HTR-8/SVneo (cell line): ENCODE data around the gene CYTIP.

ENCODE experiments used
- DNase-seq: peaks from one replicate; pipeline ENCODE4 v3.0.0; 2011; ENCODE audit warnings: low spot score, mixed read lengths; ENCODE audit not compliant: insufficient read length
- FAIRE-seq: peaks from 2 replicates; lab custom pipeline; 2011; peaks lifted over from hg19 to GRCh38; lab: Jason Lieb, UNC

Gene CYTIP

DNA sequence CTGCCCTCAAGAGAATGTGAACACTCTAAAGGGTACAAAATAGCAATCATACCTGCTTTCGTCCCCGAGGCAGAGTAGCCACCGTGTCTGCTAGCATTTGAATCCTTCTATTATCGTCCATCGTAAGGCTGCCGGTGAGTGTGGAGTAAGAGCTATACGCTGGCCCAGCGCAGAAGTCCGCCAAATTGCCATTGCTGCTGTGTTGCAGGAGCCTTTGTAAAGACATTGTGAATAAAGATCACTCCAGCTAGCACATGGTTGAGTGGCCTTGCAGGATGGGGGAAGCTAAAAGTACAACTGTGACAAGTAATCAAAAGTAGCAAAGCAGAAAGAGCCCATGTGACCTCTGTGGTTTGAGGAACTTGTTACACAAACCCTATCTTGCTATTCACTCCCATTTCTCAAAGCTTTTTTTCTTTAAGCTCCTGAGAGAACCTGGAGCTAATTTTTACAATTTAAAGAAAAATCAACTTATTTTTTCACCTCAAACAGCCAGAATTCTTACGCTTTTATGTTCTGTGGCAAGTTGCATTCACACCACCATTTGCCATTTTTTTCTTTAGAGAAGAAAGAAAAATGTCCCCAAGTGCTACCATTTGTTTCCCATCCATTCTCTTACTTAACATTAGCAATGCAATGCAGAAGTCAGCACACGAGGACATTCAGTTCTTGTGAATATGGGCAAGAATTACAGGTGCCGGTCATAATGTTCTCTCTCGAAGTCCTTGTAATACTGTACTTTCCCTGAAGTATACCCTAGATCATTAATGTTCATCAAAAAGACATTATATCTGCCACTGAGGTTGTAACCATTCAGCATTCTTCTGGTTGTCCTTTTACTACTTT, at the start of gene CYTIP:
Gene CYTIP, minus strand, starts transcription at position 295 of the 846 bp plus-strand sequence. Its CDS starts 69 bp downstream, at position 226.
- DNase-seq (no peak), FAIRE-seq (no peak)

DNA sequence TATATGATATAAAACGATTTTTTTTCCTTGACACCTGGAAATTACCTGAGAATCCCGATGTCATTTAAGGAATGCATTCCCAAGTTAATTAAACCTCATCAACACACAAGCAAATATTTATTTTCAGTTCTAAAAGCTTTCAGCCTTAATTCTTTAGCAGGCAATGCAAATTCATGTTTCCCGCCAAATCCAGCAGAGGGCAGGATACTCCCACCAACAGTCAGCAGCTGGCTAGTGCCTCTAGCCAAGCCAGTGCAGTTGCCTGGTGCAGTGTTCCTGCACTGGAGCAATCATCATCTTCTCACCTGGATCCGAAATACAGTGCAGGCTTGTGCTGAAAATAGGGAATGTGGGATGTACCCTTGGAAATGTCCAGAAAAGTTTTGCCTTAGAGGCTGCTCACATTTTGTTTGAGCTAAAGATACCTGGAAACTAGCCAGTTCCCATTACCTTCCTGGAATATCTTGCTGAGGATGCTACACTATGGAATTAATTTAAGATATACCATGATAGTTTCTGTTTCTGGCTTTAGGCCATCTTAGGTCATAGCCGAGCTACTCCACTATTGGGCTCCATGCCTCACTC, 48.4 kb upstream of the CYTIP start:
- FAIRE-seq (peak; percentile 28), DNase-seq (peak; percentile 52)

- DNase-seq (no peak), FAIRE-seq (no peak)
Measured at GRCh38 chr2:157489983-157490382, 46.1 kb upstream of the CYTIP start.

DNA sequence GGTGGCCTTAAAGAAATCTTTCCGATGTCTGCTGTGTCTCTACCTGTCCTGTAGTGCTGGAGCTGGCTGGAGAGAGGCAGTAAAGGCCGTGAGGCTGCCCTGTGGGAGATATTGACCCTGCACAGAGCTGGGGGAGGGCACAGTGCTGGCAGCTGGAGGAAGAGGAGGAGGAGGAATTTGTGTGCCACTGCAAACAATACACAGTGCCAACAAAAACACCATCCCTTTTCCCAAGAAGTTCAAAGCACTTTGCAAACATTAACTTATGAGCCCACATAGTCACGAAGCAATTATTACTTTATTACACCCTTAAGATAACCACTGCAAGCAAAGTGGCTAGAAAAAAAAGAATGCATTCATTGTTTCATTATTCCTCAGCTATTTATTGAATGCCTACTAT, 45.0 kb upstream of the CYTIP start:
- FAIRE-seq (no peak), DNase-seq (no peak)

- FAIRE-seq (no peak), DNase-seq (no peak)
Measured at GRCh38 chr2:157487747-157488146, 43.9 kb upstream of the CYTIP start.

GRCh38 chr2:157487271-157487610, 43.4 kb upstream of the CYTIP start:
- DNase-seq, result no peak
- FAIRE-seq, result no peak

- no peak for DNase-seq
- no peak for FAIRE-seq
Measured at GRCh38 chr2:157486596-157487270, 42.8 kb upstream of the CYTIP start.

DNA sequence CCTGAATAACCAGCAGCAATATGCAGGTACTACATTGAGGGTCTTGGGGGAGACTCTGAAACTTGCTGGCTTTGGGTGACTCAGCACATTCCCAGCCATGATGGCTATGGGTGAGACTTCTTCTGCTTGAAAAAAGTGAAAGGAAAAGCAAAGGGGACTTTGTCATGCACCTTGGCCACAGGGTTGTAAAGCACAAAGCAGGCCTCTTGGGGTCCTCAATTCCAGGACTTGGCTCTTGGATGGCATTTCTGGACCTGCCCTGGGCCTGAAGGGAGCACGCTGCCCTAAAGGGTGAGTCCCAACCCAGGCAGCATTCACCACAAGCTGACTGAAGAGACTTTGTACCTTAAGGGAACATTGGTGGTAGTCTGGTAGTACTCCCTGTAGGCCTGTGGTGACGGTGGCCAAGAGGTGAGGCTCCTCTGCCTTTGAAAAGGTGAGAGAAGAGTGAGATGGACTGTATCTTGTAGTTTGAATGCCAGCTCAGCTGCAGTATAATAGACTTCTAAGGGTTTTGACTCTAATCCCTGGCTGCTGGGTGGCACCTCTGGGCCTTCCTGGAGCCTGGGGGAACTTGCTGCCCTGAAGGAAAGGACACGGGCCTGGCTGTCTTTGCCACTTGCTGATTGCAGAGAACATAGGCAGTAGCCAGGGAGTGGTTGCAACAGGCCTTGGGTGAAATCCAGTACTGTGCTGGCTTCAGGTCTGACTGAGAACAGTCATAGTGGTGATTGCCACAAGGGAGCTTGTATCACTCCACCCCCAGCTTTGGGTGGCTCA, 36.5 kb upstream of the CYTIP start:
- FAIRE-seq, result no peak
- DNase-seq, result no peak

DNA sequence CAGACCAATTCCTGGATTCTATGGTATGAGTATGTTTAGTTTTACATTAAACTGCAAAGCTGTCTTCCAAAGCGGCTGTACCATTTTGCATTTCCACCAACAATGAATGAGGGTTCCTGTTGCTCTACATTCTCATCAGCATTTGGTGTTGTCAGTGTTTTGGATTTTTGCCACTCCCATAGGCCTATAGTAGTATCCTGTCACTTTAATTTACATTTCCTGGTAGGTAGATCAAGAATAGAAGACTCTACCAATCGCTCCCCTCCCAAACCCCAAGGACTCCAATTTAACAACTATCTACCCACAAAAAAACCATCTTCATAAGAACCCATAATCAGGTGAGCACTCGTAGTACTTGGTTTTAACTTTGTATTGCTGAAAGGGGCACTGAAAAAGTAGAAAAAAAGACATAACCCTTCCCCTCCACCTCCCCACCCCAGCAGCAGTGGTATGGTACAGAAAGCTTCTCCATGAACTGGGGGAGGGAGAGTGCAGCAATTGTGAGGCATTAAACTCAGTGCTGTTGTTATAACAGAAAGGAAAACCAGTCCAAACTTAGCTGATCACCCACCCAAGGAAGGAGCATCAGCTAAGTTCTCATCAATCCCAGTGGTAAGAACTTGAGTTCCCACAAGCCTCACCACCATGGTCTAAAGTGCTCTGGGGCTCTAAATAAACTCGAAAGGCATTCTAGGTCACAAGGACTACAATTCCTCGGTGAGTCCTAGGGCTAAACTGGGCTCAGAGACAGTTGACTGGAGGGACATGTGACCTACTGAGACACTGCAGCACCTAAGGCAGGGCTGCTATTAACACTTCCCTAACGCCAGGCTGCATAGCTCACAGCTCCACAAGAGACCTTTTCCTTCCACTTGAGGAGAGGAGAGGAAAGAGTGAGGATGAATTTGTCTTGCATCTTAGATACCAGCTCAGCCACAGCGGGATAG, 35.5 kb upstream of the CYTIP start:
- FAIRE-seq, result no peak

GRCh38 chr2:157477919-157478318, 34.0 kb upstream of the CYTIP start:
- FAIRE-seq (no peak), DNase-seq (no peak)

More for the DNA sequence above, 35.5 kb upstream of the CYTIP start:
- no peak for DNase-seq

- DNase-seq (no peak), FAIRE-seq (no peak)
Measured at GRCh38 chr2:157476953-157477709, 33.2 kb upstream of the CYTIP start.

DNA sequence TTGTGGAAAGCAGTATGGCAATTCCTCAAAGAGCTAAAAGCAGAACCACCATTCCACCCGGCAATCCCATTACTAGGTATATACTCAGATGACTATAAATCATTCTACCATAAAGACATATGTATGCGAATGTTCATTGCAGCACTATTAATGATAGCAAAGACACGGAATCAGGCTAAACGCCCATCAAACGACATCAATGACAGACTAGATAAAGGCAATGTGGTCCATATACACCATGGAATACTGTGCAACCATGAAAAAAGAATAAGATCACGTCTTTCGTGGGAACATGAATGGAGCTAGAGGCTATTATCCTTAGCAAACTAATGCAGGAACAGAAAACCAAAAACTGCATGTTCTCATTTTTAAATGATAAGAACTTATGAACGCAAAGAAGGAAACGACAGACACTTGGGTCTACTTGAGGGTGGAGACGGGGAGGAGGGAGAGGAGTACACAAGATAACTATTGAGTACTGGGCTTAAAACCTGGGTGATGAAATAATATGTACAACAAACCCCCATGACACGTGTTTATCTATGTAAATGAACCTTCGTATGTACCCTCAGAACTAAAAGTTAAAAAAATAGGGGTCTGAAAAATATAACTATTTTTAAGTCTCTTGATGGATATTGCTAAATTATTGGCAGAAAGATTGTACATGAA, 32.0 kb upstream of the CYTIP start:
- no peak for FAIRE-seq
- no peak for DNase-seq

GRCh38 chr2:157473581-157473980, 29.7 kb upstream of the CYTIP start:
- FAIRE-seq, result no peak
- no peak for DNase-seq

DNA sequence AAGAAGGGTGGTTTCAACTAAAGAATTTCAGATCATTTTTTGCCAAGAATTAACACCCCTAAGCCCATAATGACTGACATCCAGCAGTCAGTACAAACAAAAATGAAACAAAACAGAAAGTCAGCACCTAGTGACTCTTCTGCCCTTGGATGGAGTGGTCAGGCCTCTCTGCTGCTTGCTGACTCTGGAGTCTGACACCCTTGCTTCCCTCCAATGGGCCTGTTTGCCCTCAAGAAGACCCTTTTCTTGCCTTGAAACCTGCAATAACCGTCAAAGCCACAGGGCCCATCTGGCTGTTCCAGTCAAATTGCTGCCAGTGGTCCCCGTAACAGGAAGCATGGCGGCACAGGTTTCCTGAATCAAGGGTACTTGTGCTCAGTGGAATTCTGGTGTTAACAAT, 27.2 kb upstream of the CYTIP start:
- no peak for FAIRE-seq
- DNase-seq, result no peak

- FAIRE-seq (no peak), DNase-seq (no peak)
Measured at GRCh38 chr2:157470321-157470720, 26.4 kb upstream of the CYTIP start.

DNA sequence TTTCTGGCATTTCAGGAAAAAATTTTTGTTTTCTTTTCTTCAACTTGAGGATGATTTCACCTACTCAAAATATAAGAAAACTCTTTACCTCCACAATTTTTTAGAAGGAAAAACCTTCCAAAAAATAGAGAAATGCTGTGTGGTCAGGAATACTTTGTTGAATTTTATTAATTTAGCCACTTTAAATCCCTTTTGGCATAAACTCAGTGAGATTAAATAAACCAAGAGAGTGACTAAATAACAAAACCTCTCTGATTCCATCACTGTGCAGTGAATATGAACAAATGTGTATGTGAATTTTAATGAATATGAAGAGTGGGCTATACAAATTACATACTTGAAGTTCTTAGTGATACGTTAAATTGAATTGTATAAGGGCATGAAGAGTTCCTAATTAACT, 25.8 kb upstream of the CYTIP start:
- no peak for DNase-seq
- no peak for FAIRE-seq

DNA sequence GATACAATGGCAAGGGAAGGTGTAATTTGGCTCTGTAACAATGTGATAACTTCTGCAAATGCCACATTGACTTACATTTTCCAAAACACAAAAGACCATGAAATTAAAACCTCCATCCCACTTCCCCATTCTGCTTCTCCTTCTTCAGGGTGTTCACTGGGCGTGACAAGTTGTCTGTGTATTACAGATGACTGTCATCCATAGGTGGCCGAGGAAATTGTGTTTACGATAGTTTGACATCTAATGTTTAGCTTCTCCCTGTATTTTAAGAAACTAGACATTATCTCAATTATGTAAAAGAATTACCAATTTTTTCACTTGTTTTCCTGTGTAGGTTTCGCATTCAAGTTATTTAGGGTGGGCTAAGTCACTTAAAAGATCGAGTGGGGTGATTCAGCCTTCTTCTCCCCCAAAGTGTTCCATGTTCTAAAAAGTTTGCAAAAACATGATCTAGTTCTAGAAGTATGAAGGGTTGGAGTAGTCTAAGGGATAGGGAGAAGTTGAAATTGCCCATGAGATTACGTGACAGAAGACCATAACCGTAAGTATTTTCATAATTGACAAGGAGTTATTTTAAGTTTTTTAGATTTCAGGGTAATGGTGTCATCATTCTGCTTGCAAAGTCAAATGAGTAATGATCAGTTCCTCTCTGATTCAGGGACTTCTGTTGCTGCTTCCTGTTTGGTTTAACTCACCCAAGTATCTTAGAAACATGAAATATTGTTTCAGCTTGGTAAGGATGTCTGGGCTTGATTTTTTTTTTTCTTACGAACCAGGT, 25.2 kb upstream of the CYTIP start:
- FAIRE-seq, result no peak
- peak; percentile 30 for DNase-seq

GRCh38 chr2:157466764-157467163, 22.9 kb upstream of the CYTIP start:
- DNase-seq (no peak), FAIRE-seq (no peak)
